ENCODE measurements around the gene KAT14.
"Not testable (repeated sequence)": the region's sequence is repeated elsewhere in the genome, so short reads cannot be mapped to it uniquely, and the experiment has no call there.

KAT14 gene

GRCh38 chr20:18164356-18164755 is 26.7 kb downstream of the KAT14 start:
- DNase-seq (ENCODE audit: low read depth) = peak; percentile 5

DNA sequence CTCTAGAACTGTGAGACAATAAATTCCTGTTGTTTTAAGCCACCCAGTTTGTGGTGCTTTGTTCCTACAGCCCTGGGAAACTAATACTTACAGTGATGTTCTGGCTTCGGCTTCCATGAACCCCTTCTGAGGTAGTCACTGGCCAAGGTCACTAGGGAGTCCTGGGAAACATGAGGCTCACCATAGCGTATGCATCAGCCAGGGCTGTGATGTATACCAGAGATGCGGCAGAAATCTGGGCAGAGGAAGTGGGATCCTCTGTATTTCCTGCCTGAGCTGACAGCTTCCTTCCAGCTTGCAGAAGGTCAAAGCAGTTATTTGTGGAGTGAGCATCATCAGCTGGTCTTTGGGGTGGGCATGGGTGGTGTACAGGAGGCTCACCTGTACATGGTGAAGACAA is 27.9 kb downstream of the KAT14 start:
- no peak for DNase-seq (ENCODE audit: low read depth)

GRCh38 chr20:18166241-18166881 is 28.7 kb downstream of the KAT14 start:
- DNase-seq (ENCODE audit: low read depth) = no peak

- DNase-seq (ENCODE audit: low read depth) = no peak
Measured at GRCh38 chr20:18166950-18167349, 29.3 kb downstream of the KAT14 start.

GRCh38 chr20:18172379-18172778 is 34.7 kb downstream of the KAT14 start:
- DNase-seq (ENCODE audit: low read depth) = no peak

- no peak for DNase-seq (ENCODE audit: low read depth)
Measured at GRCh38 chr20:18174906-18175683, 37.4 kb downstream of the KAT14 start.

- DNase-seq (ENCODE audit: low read depth) = no peak
Measured at GRCh38 chr20:18176318-18176785, 38.7 kb downstream of the KAT14 start.

DNA sequence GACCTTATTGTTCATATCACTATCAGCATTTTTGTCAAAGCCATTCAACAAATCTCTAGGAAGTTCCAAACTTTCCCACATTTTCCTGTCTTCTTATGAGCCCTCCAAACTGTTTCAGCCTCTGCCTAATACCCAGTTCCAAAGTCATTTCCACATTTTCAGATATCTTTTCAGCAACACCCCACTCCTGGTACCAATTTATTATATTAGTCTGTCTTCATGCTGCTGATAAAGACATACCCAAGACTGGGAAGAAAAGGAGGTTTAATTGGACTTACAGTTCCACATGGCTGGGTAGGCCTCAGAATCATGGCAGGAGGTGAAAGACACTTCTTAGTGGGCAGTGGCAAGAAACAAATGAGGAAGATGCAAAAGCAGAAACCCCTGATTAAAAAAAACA is 42.7 kb downstream of the KAT14 start:
- DNase-seq (ENCODE audit: low read depth) = not testable (repeated sequence)

- DNase-seq (ENCODE audit: low read depth) = no peak
Measured at GRCh38 chr20:18180815-18181214, 43.2 kb downstream of the KAT14 start.

DNA sequence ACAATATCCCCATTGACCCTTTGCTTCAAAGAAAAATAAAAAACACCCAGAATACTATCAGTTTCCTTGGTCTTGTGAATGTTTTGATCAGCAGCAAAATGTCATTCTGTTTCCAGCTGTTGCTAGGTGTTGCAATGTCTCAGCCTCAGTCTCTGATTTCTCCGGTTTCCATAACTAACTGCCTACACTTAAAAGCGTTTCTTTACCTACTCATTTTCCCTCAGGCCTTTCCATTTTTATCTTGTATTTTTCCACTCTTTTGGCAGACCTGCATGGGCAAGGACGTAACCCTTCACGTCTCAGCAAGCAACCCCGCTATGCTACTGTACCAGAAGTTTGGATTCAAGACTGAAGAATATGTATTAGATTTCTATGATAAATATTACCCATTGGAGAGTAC is 49.4 kb downstream of the KAT14 start:
- DNase-seq (ENCODE audit: low read depth) = no peak

GRCh38 chr20:18188434-18188833 is 50.8 kb downstream of the KAT14 start:
- no peak for DNase-seq (ENCODE audit: low read depth)

GRCh38 chr20:18190338-18191233 is 52.9 kb downstream of the KAT14 start:
- DNase-seq (ENCODE audit: low read depth) = peak; percentile 31

- no peak for DNase-seq (ENCODE audit: low read depth)
Measured at GRCh38 chr20:18191306-18191705, 53.6 kb downstream of the KAT14 start.

DNA sequence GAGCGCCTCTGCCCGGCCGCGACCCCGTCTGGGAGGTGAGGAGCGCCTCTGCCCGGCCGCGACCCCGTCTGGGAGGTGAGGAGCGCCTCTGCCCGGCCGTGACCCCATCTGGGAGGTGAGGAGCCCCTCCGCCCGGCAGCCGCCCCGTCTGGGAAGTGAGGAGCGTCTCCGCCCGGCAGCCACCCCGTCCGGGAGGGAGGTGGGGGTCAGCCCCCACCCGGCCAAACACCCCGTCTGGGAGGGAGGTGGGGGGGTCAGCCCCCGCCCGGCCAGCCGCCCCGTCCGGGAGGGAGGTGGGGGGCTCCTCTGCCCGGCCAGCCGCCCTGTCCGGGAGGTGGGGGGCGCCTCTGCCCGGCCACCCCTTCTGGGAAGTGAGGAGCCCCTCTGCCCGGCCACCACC is 56.8 kb downstream of the KAT14 start:
- not testable (repeated sequence) for DNase-seq (ENCODE audit: low read depth)

DNA sequence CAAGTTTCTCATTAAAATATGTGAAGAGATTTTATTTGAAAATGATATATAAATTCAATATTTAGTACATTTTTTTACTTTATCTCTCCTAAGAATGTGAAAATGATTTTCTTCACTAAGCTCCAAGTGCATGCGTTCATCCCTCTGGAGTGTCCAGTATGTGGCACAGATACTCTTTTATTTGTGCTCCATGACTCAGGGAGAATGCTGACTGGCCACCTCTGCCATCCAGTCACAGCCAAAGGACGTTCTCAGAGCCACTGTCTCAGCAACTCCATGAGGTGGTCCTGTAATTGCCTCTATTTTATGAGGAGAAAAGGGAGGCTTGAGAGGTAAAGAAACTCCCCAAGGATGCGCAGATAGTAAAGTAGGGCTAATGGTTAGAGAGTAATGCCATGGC is 58.3 kb downstream of the KAT14 start:
- no peak for DNase-seq (ENCODE audit: low read depth)

DNA sequence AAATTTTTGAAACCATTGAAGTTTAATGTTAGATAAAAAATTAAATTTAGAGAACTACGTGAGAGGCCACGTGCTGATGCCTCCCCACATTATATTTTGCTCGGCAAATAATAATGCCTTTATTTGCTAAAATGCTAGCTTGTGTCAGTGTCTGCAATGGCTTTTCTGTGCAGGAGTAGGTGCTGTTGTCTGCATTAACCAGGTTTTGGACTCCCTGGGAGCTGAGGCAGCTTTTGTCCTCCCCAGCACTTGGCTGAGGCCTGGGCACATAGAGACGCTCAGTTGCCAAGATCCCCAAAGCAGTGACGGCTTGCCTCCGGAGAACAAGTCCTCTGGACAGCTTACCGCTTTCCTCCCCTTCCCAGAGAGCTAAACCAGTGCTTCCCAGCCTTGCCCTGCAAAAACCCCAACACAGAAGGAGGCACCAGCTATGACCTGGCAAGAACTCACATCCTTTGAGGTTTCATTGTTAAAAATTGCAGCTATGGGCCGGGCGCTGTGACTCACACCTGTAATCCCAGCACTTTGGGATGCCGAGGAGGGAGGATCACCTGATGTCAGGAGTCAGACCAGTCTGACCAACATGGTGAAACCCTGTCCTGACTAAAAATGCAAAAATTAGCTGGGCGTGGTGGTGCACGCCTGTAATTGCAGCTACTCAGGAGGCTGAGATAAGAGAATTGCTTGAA is 59.9 kb downstream of the KAT14 start:
- DNase-seq (ENCODE audit: low read depth) = no peak

DNA sequence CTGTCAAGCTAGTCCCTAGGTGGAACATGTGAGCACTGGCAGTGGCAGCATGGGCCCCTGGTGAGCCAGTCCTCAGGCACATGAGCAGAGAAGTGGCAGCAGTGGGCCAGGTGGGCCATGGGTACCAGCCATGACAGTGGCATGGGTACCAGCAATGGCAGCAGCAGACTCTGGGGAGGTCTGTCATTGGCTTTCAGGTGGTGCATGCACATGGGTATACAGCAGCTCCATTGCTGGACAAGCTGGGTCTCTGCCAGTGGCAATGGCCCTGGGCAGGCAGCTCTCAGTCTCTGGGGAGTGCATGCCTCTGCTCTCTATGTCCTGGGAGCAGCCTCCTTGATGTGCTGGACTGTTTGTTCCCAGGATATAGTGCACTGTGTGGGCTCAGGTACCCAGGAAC is 65.3 kb downstream of the KAT14 start:
- no peak for DNase-seq (ENCODE audit: low read depth)

GRCh38 chr20:18203700-18204099 is 66.0 kb downstream of the KAT14 start:
- DNase-seq (ENCODE audit: low read depth) = not testable (repeated sequence)

- DNase-seq (ENCODE audit: low read depth) = no peak
Measured at GRCh38 chr20:18213002-18213401, 75.3 kb downstream of the KAT14 start.

GRCh38 chr20:18215566-18215965 is 77.9 kb downstream of the KAT14 start:
- DNase-seq (ENCODE audit: low read depth) = no peak

DNA sequence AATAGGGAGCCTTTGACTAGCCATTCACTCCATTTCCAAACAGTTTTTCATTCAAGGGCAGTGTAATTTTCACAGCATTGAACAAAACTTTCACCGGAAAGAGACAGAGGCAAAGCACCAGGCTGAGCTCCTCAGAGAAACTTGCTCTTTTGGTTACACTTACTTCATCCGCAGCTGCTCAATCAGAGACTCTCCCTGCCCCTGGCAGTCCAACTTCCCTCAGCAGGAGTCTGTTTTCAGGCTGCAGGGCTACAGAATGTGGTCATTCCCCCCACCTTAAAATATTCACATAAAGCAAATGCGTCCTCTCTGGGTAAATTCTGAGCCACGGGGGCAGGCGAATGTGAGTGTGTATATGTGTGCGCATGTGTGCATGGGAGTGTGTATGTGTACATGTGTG is 80.6 kb downstream of the KAT14 start:
- no peak for DNase-seq (ENCODE audit: low read depth)

DNA sequence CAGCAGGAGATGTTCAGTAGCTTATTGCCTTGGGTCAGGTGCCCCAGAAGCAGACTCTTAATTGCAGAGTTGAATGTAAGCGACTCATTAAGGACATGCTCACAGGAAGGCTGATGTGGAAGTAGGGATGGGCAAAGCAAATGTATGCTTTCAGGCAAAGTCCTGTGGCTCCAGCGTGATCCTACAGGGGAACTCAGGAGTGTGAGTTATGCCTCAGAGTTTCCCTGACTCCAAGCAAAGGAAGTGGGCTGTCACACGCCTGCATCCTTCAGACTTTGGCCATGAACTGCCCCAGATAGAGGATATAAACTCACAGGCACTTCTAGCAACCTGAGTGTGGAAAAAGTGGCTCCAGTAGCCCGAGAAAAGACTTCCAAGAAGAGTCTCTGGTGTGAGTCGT is 85.7 kb downstream of the KAT14 start:
- DNase-seq (ENCODE audit: low read depth) = no peak

Data from amniotic epithelial cell (primary cell).